ENCODE results near the gene VPS51.

Gene VPS51

DNA sequence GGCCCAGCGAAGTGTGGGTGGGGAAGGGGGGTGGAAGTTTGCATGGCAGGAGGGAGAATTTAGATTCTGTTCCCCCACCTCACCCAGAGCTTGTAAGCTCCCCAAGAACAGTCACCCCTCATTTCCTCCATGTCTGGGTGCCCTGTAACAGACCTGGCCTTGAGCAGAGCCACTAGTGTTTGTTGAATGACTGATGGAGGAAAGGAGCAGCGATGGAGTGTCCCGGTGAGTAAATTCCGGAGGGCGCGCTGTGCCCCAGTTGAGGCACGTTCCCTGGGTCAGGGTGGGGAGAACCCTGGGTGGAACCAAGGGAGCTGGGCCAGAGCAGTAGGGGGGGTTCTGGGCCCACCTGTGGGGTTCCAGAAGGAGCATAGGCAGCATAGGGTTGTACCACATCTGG, 38.5 kb upstream of the VPS51 start:
- no peak overlapping the region for H3K4me3 ChIP-seq (ENCODE audit: low read depth, low read length)
- TF ChIP-seq, protein P1, sequence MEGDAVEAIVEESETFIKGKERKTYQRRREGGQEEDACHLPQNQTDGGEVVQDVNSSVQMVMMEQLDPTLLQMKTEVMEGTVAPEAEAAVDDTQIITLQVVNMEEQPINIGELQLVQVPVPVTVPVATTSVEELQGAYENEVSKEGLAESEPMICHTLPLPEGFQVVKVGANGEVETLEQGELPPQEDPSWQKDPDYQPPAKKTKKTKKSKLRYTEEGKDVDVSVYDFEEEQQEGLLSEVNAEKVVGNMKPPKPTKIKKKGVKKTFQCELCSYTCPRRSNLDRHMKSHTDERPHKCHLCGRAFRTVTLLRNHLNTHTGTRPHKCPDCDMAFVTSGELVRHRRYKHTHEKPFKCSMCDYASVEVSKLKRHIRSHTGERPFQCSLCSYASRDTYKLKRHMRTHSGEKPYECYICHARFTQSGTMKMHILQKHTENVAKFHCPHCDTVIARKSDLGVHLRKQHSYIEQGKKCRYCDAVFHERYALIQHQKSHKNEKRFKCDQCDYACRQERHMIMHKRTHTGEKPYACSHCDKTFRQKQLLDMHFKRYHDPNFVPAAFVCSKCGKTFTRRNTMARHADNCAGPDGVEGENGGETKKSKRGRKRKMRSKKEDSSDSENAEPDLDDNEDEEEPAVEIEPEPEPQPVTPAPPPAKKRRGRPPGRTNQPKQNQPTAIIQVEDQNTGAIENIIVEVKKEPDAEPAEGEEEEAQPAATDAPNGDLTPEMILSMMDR (IDR thresholded peaks at IDR 0.05; ENCODE audit: low read depth, low read length) = no peak

GRCh38 chr11:65058012-65058411, 38.0 kb upstream of the VPS51 start:
- H3K4me3 ChIP-seq (ENCODE audit: low read depth, low read length) = no peak overlapping the region
- TF ChIP-seq, protein P1 (IDR thresholded peaks at IDR 0.05; ENCODE audit: low read depth, low read length) = no peak

- H3K4me3 ChIP-seq (ENCODE audit: low read depth, low read length) = no peak within 1 kb of the TSS
- TF ChIP-seq, protein P1 (IDR thresholded peaks at IDR 0.05; ENCODE audit: low read depth, low read length) = no peak
Measured at GRCh38 chr11:65058419-65059054, 37.5 kb upstream of the VPS51 start, which contains the start of gene NAALADL1. Gene NAALADL1, minus strand, starts transcription at chr11:65058553. Its CDS starts 32 bp downstream, at chr11:65058521.

DNA sequence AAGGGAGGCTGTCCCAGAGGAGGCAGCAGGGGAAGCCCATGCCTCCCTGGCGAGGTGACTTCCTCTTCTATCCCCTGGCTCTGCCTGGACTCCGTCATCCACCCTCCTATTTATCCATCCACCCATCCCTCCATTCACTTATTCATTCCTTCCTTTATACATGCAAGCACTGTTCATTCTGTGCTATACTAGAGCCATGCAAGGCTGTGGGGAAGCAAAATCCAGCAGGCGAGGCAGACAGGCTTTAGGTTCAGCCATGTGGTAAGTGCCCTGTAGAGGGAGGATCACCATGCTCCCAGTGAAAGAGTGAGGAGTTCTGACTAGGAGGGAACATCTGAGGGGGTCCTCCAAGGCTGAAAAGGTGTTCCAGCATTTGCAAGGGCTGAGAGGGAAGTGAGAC, 36.5 kb upstream of the VPS51 start:
- TF ChIP-seq, protein P1 (IDR thresholded peaks at IDR 0.05; ENCODE audit: low read depth, low read length) = no peak

DNA sequence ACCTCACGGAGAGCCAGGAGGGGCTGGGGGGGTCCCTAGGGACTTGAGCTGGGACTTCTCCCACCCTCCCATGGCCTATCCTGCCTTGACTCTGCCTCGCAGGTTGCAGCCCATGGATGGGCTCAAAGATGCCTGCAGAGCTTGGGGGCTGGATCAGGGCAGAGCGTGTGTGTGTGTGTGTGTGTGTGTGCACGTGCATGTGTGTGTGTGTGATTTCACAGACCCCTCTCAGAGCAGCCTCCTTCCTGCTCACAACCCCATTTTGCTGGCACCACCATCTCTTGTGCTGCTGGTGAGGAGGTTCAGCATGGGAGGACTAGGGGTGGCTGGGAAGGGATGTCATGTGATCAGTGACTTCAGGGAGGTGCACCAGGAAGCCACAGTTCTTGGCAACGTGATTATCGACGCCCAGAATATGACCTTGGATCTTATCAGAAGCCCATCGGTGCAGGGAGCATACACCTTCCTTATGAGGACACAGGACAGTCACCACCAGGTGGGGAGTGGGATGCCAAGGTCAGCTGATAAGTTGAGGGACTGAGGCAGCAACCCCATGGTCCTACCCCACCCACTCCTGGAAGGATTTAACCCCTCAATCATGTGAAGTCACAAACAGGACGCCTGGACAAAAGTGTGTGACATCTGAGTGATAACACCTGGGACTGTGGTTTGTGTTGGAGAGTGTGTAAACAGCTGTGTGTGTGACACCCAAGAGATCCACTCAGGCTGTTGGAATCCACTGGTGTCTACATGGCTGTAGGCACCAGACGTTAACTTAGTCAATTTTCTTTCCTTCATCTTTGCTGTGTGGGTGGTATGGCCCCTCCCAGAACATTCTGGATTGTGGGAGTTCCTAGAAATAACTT, 35.8 kb upstream of the VPS51 start:
- TF ChIP-seq, protein P1 (IDR thresholded peaks at IDR 0.05; ENCODE audit: low read depth, low read length) = no peak
- H3K4me3 ChIP-seq (ENCODE audit: low read depth, low read length) = no peak overlapping the region

More for the DNA sequence above, 36.5 kb upstream of the VPS51 start:
- H3K4me3 ChIP-seq (ENCODE audit: low read depth, low read length) = no peak overlapping the region

- TF ChIP-seq, protein P1 (IDR thresholded peaks at IDR 0.05; ENCODE audit: low read depth, low read length) = no peak
- no peak overlapping the region for H3K4me3 ChIP-seq (ENCODE audit: low read depth, low read length)
Measured at GRCh38 chr11:65060913-65061408, 35.1 kb upstream of the VPS51 start.

DNA sequence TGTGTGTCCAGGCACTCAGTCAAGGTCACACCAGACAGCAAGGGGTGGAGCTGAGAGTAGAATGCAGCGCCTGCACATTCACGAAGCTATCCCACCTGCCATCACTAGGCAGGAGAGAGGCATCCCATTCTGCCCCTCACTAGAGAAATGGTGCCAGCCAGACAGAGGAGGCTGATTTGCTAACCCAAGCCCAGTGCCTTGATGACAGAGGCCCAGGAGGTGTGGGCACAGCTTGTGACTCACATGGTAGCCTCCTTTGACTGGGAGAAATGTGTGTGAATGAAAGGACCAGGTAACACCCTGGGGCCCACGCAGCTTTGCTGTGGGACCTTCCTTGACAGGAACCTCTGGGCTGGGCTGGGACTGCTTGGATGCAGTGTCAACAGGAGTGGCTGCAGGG, 32.5 kb upstream of the VPS51 start:
- TF ChIP-seq, protein P1 (IDR thresholded peaks at IDR 0.05; ENCODE audit: low read depth, low read length) = no peak
- no peak overlapping the region for H3K4me3 ChIP-seq (ENCODE audit: low read depth, low read length)

Data from WI38 (cell line).